ENCODE data around the gene XYLT2. TPM values are rescaled to one million over a fixed set of nuclear protein-coding genes. Genes with fewer than 3 reads are reported as not detected.

XYLT2 gene
- total and polyA plus RNA-seq, 2 experiments from 2014 or later, result 14.2 to 44.9 TPM

GRCh38 chr17:50350733-50351132 lies 4.8 kb downstream of the XYLT2 start:
- H3K9me3 Mint-ChIP-seq, result no peaks in the 10 kb centered on the region; the same call in 2 of the 3 replicates
- H3K79me2 ChIP-seq (replicated peaks; ENCODE audit: insufficient read depth), result peaks cover 29% of the 10 kb centered on the region
- peaks cover 18% of the 10 kb centered on the region for H3K27me3 Mint-ChIP-seq (ENCODE audit: insufficient read depth, low read depth, poor library complexity)

More at GRCh38 chr17:50350733-50351132, 4.8 kb downstream of the XYLT2 start:
- Histone ChIP-seq H3K27me3 (ENCODE audit: insufficient read depth) (no peaks in the 10 kb centered on the region), H3K9me2 (ENCODE audit: insufficient read depth) (no peaks in the 10 kb centered on the region), H3K4me3 (no peak overlapping the region), H4K20me1 (replicated peaks; ENCODE audit: insufficient read depth) (peaks cover 6% of the 10 kb centered on the region; the same call in 1 of the 2 replicates), H3K4me2 (no peak overlapping the region), H3K4me1 (ENCODE audit: insufficient read depth) (peaks cover 11% of the 10 kb centered on the region), H2AFZ (no peak overlapping the region), H3F3A (replicated peaks; ENCODE audit: low read depth) (no peaks in the 10 kb centered on the region), H3K36me3 (ENCODE audit: insufficient read depth) (no peaks in the 10 kb centered on the region), H3K27ac (ENCODE audit: low read depth) (no peak overlapping the region)
- ATAC-seq, result no peak
- peaks cover 25% of the 10 kb centered on the region for H3K4me1 Mint-ChIP-seq
- no peak overlapping the region for H3K4me3 Mint-ChIP-seq
- H3K27ac Mint-ChIP-seq, result no peak overlapping the region
- DNase-seq (ENCODE audit: low spot score), result no peak
- peaks cover 26% of the 10 kb centered on the region for H3K36me3 Mint-ChIP-seq (ENCODE audit: low read depth)
- TF ChIP-seq ETS1 (IDR thresholded peaks at IDR 0.05), result no peak
- TF ChIP-seq CREB1 (CRISPR knock-in tag; IDR thresholded peaks at IDR 0.05; ENCODE audit: low read depth), result no peak
- TF ChIP-seq REST (IDR thresholded peaks at IDR 0.05; ENCODE audit: unreplicated experiment), result no peak
- no peak for TF ChIP-seq NANOG (IDR thresholded peaks at IDR 0.05; ENCODE audit: borderline replicate concordance)
- no peak for TF ChIP-seq STAT1 (IDR thresholded peaks at IDR 0.05; ENCODE audit: unreplicated experiment)
- no peak for TF ChIP-seq EZH2phosphoT487 (IDR thresholded peaks at IDR 0.05; ENCODE audit: unreplicated experiment)
- TF ChIP-seq CTCF (conservative IDR thresholded peaks at IDR 0.05; ENCODE audit: low read depth in 2 of 2), result no peak
